ENCODE data around the gene SF3B4.
"Not testable (repeated sequence)": the region's sequence is repeated elsewhere in the genome, so short reads cannot be mapped to it uniquely, and the experiment has no call there.

The SF3B4 gene, protein sequence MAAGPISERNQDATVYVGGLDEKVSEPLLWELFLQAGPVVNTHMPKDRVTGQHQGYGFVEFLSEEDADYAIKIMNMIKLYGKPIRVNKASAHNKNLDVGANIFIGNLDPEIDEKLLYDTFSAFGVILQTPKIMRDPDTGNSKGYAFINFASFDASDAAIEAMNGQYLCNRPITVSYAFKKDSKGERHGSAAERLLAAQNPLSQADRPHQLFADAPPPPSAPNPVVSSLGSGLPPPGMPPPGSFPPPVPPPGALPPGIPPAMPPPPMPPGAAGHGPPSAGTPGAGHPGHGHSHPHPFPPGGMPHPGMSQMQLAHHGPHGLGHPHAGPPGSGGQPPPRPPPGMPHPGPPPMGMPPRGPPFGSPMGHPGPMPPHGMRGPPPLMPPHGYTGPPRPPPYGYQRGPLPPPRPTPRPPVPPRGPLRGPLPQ

DNA sequence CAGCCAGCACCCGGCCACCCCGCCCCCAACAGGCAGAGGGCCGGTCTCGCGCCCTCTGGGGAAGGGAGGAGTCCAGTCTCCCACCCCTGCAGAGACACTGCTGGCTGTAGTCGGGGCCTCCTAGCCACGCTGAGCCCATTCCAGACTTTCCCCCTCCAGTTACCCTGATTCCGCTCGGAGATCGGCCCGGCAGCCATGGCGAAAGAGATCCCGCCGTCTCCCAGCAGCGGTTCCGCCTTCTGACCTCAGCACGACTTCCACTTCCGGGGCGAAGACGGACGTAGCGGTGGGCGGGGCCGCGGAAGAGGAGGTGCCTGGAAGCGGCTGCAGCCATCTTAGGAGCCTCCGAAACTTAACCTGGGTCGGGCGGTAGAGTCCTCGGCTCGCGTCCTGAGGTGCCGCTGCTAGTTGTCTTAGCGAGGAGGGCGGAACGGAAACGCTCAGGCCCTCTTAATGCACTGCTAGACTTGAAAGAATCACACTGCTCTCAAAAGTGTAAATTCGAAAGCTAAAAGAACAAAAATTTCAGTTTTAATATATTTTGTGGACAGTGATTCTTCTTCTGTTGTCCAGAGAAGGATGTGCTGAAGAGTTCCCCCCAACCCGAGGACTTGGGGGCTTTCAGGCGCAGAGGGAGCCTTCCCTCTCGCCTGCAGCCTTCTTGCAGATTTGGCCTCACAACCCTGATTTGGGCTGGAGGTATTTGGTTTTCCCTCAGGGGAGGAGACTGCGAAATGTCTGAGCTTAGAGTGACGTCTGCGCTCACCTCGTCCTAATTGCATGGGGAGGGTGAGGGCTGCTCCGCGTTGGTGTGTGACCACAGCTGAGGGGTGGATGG, at the start of gene SF3B4:
Gene SF3B4 (minus strand): TSS at position 241 of the 838 bp plus-strand sequence. CDS start 44 bp downstream, at position 197.
- peak; percentile 93 for DNase-seq (ENCODE audit: low read depth)

DNA sequence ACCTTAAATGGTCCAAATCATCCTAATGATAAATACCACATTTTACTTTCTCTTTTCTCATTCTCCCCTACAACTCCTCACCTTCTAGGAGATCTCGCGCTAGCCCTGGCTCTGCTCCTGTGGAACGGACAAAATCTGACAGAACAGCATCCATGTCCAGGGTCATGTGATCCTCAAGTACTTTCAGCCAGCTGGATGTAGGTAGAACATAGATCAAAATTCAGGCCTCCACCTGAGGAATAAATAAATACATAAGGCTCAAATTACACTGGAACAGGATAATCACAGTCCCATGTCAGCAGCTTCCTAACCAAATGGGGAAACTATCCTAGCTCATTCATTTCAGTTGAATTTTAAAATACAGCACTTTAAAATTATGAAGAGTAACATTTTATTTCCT, 49.7 kb upstream of the SF3B4 start:
- no peak for DNase-seq (ENCODE audit: low read depth)

DNA sequence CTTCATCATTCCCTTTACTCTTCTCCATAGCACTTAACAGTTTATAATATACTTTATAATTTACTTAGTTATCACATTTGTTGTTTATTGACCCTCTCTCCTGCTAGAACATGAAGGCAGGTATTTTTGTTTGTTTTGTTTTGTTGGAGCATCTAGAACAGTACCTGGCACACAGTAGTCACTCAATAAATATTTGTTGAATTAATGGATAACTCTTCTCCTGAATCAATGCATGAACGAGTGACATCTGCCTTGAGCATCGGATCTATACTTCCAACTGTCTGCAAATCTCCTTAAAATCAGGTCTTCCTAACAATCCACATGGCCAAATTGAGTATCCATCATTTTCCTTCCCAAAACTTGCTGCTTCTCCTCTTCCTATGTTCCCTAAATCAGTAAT, 44.9 kb upstream of the SF3B4 start:
- DNase-seq (ENCODE audit: low read depth), result no peak

DNA sequence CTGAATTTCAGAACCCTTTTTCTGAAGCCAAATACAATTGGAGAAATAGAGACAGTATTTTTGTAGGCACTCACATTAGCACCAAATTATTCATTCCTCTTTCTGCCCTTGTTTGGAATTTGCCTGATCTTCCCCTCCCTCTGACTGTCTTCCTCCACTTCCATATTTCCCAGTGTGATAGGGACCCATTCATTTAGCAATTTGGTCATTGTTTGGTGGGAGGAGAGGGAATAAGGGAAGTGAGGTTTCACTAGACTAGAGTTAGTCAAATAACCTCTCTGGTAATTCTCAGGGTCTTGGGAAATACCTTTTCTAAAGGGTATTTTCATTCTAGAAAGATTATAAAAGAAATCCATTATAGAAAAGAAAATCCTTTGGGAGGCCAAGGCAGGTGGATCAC, 40.0 kb upstream of the SF3B4 start:
- no peak for DNase-seq (ENCODE audit: low read depth)

DNA sequence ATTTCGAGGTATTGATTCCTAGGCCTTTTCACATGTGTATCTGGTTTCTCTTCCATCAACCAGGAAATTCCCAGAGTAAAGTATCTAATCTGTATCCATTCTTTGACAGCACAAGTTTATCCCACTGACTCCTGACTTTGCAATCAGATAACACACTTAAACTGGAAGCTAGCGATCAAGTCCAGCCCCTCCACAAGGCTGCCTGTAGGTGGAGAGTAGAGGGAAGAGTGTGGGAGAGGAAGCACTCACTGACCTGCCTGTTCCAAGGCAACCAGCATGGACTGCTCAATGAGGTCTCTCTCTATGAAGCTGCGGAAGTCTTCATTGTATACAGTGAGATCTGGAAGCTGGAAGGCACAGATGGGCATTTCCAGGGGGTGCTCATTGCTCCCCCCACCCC, 39.4 kb upstream of the SF3B4 start:
- DNase-seq (ENCODE audit: low read depth), result no peak

DNA sequence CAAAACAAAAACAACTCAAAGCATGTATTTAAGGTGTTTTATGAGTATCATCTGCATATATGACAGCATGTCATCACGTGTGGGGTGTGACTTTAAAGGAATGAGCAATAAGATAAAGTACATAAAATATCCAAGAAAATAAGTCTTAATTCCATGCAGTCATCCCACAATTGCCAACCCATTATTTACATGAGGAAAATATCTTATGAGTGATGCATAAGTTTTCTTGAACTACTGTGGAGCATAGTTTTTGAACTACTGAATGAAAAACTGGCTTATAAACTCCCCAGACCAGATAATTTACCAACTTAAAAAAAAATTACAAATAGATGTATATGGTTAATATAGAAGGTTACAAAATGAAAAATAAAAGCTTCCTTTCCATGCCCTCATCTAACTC, 38.8 kb upstream of the SF3B4 start:
- no peak for DNase-seq (ENCODE audit: low read depth)

DNA sequence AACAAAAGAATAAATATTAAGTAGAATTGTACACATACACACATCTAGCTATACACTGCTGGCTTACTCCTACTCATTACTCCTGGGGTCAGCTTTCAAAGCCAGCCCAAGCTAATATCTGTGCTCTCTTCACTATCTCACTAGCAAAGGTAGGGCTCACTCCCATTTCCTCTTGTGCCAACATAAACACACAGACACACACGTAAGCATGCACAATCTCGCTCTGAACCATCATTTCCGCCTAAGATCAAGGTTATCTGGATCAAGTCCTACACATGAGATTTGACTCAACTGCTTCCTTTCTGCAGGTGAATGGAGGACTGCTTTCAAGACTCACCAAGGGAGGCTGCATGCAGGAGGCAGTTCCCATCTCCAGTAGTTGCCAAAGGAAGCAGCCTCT, 37.8 kb upstream of the SF3B4 start:
- no peak for DNase-seq (ENCODE audit: low read depth)

DNA sequence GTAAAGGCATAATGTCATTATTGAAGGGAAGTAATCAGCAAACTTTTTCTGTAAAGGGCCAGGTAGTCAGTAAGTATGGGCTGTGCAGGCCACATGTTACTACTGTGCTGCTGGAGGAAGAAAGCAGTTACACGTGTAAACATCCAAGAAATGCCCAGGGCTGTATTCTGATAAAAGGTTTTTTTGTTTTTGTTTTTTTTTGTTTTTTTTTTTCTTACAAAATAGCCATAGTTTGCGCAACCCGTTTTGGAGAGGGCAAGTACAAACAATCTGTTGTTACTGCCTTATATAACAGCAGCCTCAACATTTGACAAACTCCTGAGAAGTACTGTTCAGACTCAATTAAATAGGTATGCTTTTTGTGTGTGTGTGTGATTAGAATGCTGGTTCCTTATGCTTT, 35.8 kb upstream of the SF3B4 start:
- DNase-seq (ENCODE audit: low read depth), result no peak

DNA sequence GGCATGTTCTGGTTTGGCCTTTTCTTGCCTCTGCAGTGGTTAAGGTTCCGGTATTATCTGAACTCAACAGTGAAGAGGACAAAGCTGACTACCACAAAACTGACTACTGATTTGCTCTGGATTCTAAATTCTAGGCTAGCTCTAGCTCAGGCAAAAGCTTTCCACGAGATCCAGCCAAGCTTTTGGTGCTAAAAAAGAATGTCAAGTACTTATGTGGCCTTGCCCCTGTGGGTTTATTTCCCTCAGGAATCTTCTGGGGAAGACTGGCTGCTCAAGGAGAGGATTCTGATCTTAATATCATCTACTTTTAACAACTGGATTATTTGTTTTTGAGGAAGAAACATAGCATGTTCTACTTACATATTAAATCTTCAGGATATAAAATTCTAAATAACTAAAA, 35.1 kb upstream of the SF3B4 start:
- DNase-seq (ENCODE audit: low read depth), result no peak

DNA sequence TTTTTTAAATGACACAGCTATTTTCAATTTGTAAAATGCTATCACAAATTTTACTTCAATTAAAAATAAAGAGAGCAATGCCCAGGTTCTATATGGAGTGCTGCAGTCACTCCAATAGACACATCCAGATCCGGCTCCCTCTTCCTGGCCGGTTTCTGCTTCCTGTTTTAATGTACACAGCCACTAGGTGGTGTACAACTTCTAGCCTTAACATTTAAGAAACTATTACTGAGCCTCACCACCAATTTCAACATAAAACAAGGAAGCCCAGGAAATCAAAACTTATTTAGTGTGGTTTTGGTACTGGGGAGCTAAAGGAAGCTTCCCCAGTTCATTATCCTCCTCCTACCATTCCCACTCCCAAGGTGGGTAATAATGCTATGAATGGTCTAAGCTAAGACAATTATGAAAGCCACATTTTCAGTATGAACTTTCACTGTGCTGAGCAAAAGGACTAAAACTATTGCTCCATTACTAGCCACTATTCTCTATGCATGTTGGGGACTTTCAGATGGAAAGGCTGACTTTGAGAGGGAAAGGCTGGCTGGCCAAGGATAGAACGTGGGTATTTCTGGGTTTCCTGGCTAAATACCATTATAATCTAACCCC, 34.5 kb upstream of the SF3B4 start:
- DNase-seq (ENCODE audit: low read depth), result peak; percentile 19

DNA sequence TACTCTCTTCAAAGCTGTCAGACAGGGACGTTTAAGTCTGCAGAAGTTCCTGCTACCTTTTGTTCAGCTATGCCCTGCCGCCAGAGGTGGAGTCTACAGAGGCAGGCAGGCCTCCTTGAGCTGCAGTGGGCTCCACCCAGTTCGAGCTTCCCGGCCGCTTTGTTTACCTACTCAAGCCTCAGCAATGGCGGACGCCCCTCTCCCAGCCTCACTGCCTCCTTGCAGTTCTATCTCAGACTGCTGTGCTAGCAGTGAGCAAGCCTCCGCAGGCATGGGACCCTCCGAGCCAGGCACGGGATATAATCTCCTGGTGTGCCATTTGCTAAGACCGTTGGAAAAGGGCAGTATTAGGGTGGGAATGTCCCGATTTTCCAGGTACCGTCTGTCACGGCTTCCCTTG, 29.9 kb upstream of the SF3B4 start:
- DNase-seq (ENCODE audit: low read depth), result not testable (repeated sequence)

DNA sequence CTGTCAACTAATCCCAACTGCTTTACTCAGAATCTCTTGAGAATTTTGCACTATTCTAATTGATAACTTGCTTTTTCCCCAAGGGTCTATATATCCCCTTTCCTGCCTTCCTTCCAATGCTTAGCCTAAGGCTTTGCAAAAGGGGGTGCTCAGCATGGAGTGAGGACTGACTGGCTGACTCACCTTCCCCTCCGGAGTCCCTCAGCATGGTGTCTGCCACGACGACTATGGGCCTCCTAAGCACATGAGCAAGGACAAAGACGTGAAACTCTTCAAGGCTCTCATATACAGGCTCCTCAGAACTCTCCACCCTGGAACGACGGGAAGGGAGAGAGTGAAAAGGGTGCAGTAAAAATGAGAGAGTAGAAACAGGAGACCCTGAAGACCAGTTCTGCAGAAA, 22.3 kb upstream of the SF3B4 start:
- no peak for DNase-seq (ENCODE audit: low read depth)

DNA sequence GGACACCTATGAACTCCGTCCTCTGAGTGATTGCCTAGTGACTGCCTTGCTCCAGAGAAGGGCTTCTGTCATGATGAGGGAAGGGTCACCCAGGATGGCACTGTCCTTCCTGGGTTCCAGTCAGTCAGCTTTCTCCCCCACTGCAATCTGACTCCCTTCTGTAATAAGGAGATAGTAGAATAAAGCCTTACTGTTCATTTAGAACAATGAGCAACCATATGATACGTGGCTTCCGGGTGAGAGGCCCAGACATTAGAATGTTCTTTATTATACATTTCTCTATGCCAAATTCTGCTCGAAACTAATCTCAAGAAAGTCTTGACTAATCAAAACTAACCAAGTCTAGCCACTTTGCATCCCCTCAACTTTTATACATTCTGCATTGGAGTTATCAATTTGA, 17.6 kb upstream of the SF3B4 start:
- DNase-seq (ENCODE audit: low read depth), result no peak

DNA sequence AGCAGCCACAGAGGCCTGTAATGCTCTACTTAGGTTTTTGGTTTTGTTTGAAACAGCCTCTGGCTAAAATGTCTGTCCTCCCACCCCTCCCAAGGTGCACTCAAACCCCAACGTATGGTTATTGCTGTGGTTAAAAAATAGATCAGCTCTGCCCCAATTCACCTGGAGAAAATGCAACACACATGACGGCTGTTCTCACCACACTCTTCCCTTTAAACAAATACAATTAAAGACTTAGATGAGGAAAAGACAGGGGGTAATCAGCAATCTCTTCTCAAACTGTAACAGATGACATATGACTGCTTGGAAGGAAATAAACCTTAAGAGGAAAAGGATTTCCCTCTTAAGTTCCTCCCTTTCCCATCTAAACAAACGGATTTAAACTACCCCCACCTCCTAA, 15.3 kb upstream of the SF3B4 start:
- DNase-seq (ENCODE audit: low read depth), result no peak

DNA sequence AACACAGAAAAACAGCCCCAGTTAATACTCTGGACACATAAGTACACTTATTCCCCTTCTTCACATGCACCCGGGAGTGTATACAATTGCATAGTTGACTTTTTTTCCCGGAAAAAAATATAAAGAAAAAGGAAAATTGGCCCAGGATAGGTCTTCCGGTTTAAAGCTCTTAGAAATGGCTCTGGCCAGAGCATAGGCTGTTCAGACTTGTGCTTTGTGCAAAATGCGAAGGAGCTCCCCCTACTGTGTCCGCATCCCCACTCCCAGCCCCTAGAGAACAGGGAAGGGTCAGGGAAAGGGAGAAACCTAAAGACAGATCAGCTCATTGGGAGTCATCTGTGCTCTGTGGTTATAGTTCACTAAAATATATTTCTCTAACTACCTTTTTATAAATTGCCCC, 14.6 kb upstream of the SF3B4 start:
- DNase-seq (ENCODE audit: low read depth), result no peak

DNA sequence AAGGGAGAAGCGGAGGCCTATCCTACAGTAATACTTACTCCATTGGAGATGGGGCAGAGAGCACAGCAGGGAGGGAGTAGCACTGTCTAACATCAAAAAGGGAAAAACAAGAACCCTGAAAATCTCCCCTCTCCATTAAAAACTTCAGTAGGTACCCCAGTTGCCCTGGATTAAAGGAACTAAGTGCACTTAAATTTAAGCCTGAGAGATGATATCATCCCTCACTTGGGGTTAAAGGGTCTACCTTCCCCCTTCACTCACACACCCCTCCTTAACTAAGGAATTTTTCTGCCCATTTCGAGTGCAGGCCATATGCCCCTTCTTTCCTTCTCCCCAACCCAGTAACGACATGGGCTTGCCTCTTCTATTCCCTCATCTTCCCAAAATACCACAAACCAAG, 12.8 kb upstream of the SF3B4 start:
- no peak for DNase-seq (ENCODE audit: low read depth)

DNA sequence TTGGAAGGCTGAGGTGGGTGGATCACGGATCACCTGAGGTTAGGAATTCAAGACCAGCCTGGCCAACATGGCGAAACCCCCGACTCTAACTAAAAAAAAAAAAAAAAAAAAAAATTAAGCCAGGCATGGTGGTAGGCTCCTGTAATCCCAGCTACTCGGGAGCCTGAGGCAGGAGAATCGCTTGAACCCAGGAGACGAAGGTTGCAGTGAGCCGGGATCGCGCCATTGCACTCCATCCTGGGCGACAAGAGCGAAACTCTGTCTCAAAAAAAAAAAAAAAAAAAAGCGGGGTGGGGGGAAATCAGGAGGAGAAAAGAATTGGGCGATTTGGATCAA, 11.0 kb upstream of the SF3B4 start:
- DNase-seq (ENCODE audit: low read depth), result not testable (repeated sequence)

DNA sequence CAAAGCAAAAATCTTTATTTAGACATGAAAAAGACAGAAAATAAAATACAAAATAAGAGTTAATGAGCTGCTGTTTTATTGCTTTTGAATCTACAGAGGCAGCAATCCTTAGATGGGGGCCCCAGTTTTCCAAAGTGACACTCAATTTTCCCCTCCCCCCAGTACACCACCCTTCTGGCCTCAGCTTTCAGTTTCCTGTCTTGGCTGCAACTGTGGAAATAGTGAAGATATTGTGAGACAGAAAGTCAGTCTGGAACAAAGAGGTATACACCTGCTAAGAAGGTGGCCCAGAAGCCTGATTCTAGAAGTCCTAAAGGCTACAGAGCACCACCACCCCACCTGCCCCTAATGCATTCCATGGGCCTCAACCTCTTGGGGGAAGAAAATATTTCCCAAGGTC, 10.2 kb upstream of the SF3B4 start:
- DNase-seq (ENCODE audit: low read depth), result no peak

DNA sequence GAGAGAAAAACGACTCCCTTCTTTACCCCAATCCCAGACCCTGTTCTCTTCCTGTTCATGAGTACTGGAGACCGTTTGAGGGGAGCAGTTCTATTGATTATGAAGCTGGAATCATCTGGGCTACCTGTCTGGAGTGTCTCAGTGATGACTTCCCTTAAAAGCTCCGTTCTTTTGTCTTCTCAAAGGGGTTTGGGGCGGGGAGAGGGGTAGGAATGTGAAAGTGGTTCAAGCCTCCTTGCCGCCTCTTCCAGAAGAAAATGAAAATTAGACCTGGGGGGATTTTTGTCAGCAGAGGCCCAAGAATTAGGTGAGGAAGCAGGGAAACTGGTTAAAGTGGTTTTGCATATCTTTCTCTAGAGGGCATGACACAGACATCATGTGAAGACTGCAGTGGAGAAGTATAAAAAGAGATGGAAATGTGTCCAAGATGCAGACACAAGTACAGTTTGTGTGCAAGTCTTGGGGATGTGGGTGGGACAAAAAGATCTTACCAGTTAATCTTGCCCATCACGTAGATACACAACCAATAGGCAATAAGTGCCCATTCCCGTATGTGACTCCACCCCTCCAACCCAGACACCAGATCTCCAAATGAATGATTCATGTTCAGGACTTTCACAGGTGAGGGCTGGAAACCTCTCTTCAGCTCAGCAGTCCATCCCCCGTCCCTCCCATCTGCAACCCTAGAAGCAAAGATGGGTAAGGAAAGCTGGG, 9.5 kb upstream of the SF3B4 start:
- no peak for DNase-seq (ENCODE audit: low read depth)

DNA sequence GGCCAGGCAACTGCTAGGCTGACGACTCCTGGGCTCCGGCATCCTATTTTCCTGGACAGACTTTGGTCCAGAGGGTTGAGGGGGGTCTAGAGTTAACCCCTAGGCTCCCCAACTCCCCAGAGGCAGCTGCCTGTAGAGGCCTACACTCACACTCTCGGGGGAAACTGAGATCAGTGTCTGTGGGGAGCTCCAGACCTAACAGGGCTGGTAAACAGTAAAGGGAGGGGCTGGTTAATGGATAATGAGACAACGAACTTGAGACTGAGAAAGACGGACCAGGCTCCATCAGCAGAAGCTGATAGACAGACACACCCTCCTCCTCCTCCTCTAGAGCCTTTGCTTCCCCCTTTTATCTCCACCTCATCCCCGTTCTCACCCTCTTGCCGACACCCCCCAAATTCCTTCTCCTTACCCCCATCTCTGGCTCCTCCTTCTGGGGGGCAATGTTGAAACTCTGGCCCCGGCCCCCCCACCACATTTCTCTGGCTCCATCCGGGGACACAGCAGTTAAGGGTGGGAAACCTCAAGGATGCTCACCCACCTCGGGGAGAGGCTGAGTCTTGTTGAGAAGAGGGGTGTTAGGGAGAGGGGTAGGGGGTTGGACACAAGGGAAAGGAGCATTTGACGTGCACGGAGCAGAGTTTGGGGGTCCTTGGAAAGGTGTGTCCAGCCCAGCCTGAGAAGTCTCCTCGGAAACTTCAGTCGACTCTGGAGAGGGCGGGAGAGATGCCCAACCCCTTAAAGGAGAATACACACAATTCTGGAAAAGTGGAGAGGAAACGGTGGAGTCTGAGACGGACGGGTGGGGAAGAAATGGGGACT, 8.8 kb upstream of the SF3B4 start, which contains the start of gene MTMR11:
Gene MTMR11 (minus strand): TSS at position 710 of the 822 bp plus-strand sequence. CDS start 232 bp downstream, at position 478.
- no peak for DNase-seq (ENCODE audit: low read depth)

DNA sequence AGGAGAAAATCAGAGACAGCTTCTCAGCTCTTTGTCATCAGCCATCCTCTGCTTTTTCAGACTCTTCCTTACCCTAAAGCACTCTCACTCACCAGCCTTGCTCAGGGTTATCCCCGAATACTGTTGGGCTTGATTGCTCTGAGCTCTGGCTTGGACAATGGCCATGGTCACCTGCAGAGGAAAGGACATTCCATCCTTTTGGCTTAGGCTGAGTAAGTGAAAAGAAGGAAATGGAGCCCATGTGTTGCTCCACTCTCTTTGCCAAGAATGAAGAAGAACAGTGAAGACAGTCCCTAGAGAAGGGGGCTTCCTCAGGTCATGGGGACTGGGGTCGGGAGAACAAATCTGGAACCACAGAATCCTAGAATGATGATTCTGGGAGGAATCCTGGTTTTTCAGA, 6.8 kb upstream of the SF3B4 start:
- DNase-seq (ENCODE audit: low read depth), result no peak

Measured in stimulated activated CD4-positive, alpha-beta T cell treated with anti-CD3 and anti-CD28 coated beads, Interleukin-2, amount 100 ng/mL, for 4 hours (primary cell).